SK-N-MC (cell line): Measurements from ENCODE around the gene MAP9.

Source experiments
- EZH2 ChIP-seq: fragments of 200-600 bp; sonication (generic); IDR thresholded peaks from one replicate; pipeline ENCODE4 v1.6.1; 2017; ENCODE audit warnings: antibody characterized with exemption
- POLR2AphosphoS5 ChIP-seq: IDR thresholded peaks from 2 replicates; pipeline ENCODE4 v1.6.1; 2012; ENCODE audit warnings: mild to moderate bottlenecking, low read depth, low read length, borderline replicate concordance

DNA sequence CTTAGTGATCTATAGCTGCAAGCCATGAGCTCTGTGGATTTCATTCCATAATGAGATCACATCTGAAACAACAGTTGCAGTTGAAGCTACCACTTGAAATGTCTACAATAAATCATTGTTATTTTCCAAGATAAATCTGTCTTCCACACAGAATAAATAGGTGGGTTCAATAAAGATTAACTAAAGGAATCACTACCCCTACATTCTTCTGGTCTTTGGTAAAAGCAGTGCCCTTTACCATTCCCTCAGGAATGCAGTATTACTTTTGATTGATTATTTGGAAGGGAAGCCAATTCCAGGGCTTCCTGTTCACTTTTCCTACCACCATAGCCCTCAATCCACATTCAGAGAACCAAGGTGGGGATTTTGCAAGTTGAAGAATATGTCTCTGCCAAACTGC lies 38.9 kb upstream of the MAP9 start:
- no peak for TF ChIP-seq POLR2AphosphoS5
- no peak for TF ChIP-seq EZH2
